Measurements from ENCODE around the gene RXRA. TPM values are rescaled to one million over a fixed set of nuclear protein-coding genes. Genes with fewer than 3 reads are reported as not detected.

Gene RXRA
- total RNA-seq, 1 experiment from 2014 or later = 29.9 TPM

DNA sequence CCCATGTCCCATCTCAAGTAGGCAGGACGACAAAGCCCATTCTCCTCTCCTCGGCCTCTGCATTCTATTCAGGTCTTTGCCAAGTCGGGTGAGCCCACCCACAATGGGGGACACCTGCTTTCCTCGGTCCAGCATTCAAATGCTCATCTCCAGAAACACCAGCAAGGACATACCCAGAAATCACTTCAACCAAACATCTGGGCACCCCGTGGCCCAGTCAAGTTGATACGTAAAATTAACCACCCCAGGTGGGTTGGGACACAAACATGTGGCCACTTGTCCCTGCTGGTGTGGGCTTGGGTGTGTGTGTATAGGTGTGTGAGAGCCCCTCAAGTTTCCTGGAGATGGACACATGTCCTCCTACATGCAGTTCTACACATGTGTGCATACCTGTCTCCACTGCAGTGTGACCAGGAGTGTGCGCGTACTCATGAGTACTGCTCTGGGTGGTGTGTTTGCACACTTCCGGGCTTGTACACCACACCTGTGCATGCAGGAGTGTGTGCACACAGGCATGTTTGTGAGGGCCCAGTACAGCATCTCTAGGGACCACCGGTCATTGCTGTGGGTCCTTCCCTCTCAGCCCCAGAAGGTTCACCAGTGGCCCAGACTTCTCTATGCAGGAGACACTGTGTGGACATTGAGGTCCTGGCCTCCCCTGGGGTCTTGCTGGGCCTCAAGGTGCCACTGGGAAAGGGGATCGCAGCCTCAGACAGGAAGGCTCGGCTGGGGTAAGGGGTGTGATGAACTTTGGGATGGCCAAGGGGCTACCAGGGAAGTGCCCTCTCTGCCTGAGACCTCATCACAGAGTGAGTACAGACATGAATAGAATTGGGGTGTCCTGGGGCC is 35.4 kb upstream of the RXRA start:
- no peak overlapping the region for H3K18ac ChIP-seq (ENCODE audit: insufficient read length, low read depth, low read length)
- no peak for DNase-seq
- no peak overlapping the region for H4K5ac ChIP-seq (ENCODE audit: insufficient read length, low read depth, low read length)
- no peak overlapping the region for H3K27ac ChIP-seq (ENCODE audit: insufficient read length, low read depth, low read length)
- Mint-ChIP-seq H3K36me3 (ENCODE audit: insufficient read depth in 1 of 3, low read depth in 3 of 3) (no peaks in the 10 kb centered on the region), H3K27ac (no peak overlapping the region), H3K4me3 (no peak overlapping the region; a peak in 1 of 5 replicates), H3K4me1 (peaks cover 9 to 39% of the 10 kb centered on the region in 2 experiments), H3K9me3 (no peaks in the 10 kb centered on the region), H3K27me3 (ENCODE audit: low read depth) (no peaks in the 10 kb centered on the region)
- H3K27me3 ChIP-seq (ENCODE audit: insufficient read depth, low read length) = no peaks in the 10 kb centered on the region
- H3K23ac ChIP-seq (ENCODE audit: insufficient read length, low read depth, low read length) = no peak overlapping the region
- no peaks in the 10 kb centered on the region for H3K79me2 ChIP-seq (ENCODE audit: insufficient read depth, low read length)
- H2BK12ac ChIP-seq (ENCODE audit: insufficient read length, low read depth, low read length) = no peak overlapping the region
- no peak overlapping the region for H4K91ac ChIP-seq (ENCODE audit: insufficient read length, low read depth, low read length)
- WGBS (ENCODE audit: extremely low coverage, insufficient read length, low lambda C conversion rate) = no CpG with 5 or more reads among the region's 12 CpGs
- H3K9me3 ChIP-seq (ENCODE audit: control insufficient read depth, low read depth, low read length) = no peaks in the 10 kb centered on the region
- H2BK20ac ChIP-seq (ENCODE audit: low read depth, low read length, poor library complexity, severe bottlenecking) = no peak overlapping the region
- H3K79me1 ChIP-seq (ENCODE audit: insufficient read depth, low read depth, low read length, poor library complexity, severe bottlenecking) = no peaks in the 10 kb centered on the region
- no peak overlapping the region for H3T11ph ChIP-seq (ENCODE audit: low read length)
- H2BK15ac ChIP-seq (ENCODE audit: low read depth, low read length) = no peak overlapping the region
- H4K20me1 ChIP-seq (ENCODE audit: control insufficient read depth, insufficient read depth, insufficient read length) = no peaks in the 10 kb centered on the region
- H2AK5ac ChIP-seq (ENCODE audit: insufficient read length, low read length) = no peak overlapping the region
- no peak overlapping the region for H2BK5ac ChIP-seq (ENCODE audit: insufficient read length, low read length)
- TF ChIP-seq, protein P1, sequence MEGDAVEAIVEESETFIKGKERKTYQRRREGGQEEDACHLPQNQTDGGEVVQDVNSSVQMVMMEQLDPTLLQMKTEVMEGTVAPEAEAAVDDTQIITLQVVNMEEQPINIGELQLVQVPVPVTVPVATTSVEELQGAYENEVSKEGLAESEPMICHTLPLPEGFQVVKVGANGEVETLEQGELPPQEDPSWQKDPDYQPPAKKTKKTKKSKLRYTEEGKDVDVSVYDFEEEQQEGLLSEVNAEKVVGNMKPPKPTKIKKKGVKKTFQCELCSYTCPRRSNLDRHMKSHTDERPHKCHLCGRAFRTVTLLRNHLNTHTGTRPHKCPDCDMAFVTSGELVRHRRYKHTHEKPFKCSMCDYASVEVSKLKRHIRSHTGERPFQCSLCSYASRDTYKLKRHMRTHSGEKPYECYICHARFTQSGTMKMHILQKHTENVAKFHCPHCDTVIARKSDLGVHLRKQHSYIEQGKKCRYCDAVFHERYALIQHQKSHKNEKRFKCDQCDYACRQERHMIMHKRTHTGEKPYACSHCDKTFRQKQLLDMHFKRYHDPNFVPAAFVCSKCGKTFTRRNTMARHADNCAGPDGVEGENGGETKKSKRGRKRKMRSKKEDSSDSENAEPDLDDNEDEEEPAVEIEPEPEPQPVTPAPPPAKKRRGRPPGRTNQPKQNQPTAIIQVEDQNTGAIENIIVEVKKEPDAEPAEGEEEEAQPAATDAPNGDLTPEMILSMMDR (conservative IDR thresholded peaks at IDR 0.05) = no peak
- no peaks in the 10 kb centered on the region for H3K4me1 ChIP-seq (ENCODE audit: insufficient read depth, low read length)
- no peak overlapping the region for H3K4ac ChIP-seq (ENCODE audit: low read depth, low read length)
- no peak overlapping the region for H3K56ac ChIP-seq (ENCODE audit: insufficient read length, low read depth, low read length)
- H3K4me2 ChIP-seq (ENCODE audit: insufficient read depth, insufficient read length, low read length) = no peak overlapping the region
- H3K23me2 ChIP-seq (ENCODE audit: insufficient read length, low read depth, low read length, poor library complexity, severe bottlenecking) = no peaks in the 10 kb centered on the region
- no peak overlapping the region for H2AFZ ChIP-seq (ENCODE audit: low read length)
- no peak overlapping the region for H2BK120ac ChIP-seq (ENCODE audit: low read depth, low read length, poor library complexity, severe bottlenecking)
- no peak overlapping the region for H4K8ac ChIP-seq (replicated peaks; ENCODE audit: insufficient read length, low read depth, low read length)
- no peak overlapping the region for H3K9ac ChIP-seq (ENCODE audit: extremely low read depth, insufficient read length, low read length)
- H3K14ac ChIP-seq (ENCODE audit: insufficient read depth, low read length) = no peak overlapping the region
